Measurements from ENCODE around the gene TESMIN. TPM values are rescaled to one million over a fixed set of nuclear protein-coding genes. Genes with fewer than 3 reads are reported as not detected.

Gene TESMIN
- total and polyA plus RNA-seq, 2 of the 13 experiments (the other 11 are each of a cell fraction or from before 2014, with no cell fraction given) = 0.15 to 0.45 TPM

DNA sequence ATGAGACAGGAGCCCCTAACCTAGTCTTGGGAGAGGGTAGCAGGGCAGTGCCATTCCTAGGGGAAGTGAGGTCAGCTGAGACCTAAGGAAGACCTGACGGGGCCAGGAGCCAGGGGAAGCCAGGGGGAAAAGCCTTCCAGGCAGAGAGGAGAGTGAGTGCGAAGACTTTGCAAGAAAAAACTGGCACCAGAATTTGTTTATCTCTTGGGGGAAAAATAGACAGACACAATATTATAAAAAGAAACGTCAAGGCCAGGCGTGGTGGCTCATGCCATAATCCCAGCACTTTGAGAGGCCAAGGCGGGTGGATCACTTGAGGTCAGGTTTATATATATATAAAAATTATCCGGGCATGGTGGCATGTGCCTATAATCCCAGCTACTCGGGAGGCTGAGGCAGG, 26.9 kb upstream of the TESMIN start:
- Histone ChIP-seq H3K9me3 (ENCODE audit: low read length) (no peaks in the 10 kb centered on the region), H3K27ac (ENCODE audit: extremely low read length, insufficient read depth, low read length) (no peak overlapping the region), H3K27me3 (ENCODE audit: control insufficient read depth in 1 of 2, insufficient read depth in 2 of 2, low read length in 2 of 2) (no peaks in the 10 kb centered on the region), H2AFZ (ENCODE audit: low read length) (no peak overlapping the region), H3K79me2 (ENCODE audit: insufficient read depth, low read length) (no peaks in the 10 kb centered on the region), H3K9ac (ENCODE audit: insufficient read depth, low read depth, low read length) (no peak overlapping the region), H3K4me1 (ENCODE audit: insufficient read depth, low read length) (no peaks in the 10 kb centered on the region), H3K4me3 (replicated peaks in 1 of 3; ENCODE audit: insufficient read depth in 1 of 3, low read depth in 2 of 3, low read length in 3 of 3) (no peak overlapping the region), H4K20me1 (ENCODE audit: insufficient read depth, low read length) (no peaks in the 10 kb centered on the region), H3K4me2 (ENCODE audit: low read depth, low read length) (no peak overlapping the region), H3K36me3 (replicated peaks in 1 of 2; ENCODE audit: control insufficient read depth in 1 of 2, insufficient read depth in 2 of 2, low read length in 2 of 2) (peaks cover 2 to 15% of the 10 kb centered on the region in 2 experiments; a peak in 3 of 5 replicates)
- POLR2A ChIA-PET = no interaction called here
- TF ChIP-seq ZNF558 (CRISPR knock-in tag; IDR thresholded peaks at IDR 0.05; ENCODE audit: borderline replicate concordance) = no peak
- TF ChIP-seq TAF1 (CRISPR knock-in tag; IDR thresholded peaks at IDR 0.05) = no peak
- no peak for TF ChIP-seq AKAP8 (CRISPR knock-in tag; IDR thresholded peaks at IDR 0.05)
- no peak for TF ChIP-seq ZNF678 (CRISPR knock-in tag; IDR thresholded peaks at IDR 0.05)
- TF ChIP-seq, protein P1, sequence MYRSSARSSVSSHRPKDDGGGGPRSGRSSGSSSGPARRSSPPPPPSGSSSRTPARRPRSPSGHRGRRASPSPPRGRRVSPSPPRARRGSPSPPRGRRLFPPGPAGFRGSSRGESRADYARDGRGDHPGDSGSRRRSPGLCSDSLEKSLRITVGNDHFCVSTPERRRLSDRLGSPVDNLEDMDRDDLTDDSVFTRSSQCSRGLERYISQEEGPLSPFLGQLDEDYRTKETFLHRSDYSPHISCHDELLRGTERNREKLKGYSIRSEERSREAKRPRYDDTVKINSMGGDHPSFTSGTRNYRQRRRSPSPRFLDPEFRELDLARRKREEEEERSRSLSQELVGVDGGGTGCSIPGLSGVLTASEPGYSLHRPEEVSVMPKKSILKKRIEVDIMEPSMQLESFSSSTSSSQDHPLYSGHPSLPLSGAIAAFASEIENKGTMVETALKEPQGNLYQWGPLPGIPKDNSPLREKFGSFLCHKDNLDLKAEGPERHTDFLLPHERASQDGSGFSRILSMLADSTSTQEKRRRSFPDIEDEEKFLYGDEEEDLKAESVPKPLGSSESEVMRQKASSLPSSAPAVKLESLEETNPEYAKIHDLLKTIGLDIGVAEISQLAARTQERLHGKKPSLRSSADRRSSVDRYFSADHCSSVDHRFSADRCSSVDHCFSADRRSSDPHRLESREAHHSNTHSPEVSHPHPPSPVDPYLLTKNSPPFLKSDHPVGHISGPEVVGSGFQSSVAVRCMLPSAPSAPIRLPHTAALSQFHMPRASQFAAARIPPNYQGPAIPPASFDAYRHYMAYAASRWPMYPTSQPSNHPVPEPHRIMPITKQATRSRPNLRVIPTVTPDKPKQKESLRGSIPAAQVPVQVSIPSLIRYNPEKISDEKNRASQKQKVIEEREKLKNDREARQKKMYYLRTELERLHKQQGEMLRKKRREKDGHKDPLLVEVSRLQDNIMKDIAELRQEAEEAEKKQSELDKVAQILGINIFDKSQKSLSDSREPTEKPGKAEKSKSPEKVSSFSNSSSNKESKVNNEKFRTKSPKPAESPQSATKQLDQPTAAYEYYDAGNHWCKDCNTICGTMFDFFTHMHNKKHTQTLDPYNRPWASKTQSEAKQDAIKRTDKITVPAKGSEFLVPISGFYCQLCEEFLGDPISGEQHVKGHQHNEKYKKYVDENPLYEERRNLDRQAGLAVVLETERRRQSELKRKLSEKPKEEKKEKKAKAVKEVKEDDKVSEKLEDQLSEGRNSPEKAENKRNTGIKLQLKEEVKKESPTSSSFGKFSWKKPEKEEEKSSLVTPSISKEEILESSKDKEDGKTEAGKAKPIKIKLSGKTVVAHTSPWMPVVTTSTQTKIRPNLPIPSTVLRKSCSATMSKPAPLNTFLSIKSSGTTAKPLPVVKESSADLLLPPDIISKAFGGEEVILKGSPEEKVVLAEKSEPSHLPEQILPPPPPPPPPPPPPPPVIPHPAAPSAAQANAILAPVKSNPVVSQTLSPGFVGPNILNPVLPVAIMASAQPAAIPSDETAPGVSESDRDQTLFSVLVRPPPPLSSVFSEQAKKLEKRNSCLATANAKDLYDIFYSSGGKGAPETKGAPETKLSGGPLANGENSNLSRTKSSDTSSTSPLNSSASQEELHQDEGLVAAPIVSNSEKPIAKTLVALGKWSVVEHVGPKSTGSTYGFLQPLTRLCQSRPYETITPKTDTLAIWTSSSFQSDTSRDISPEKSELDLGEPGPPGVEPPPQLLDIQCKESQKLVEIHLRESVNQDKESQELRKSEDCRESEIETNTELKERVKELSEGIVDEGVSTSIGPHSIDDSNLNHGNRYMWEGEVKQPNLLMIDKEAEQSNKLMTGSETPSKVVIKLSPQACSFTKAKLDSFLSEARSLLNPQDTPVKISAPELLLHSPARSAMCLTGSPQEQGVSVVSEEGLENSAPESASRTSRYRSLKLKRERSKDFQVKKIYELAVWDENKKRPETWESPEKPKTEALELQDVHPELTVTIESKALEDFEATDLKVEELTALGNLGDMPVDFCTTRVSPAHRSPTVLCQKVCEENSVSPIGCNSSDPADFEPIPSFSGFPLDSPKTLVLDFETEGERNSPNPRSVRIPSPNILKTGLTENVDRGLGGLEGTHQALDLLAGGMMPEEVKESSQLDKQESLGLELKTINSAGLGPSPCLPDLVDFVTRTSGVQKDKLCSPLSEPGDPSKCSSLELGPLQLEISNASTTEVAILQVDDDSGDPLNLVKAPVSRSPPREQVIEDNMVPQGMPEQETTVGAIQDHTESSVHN (CRISPR knock-in tag; IDR thresholded peaks at IDR 0.05) = no peak
- no peak for TF ChIP-seq ZNF329 (CRISPR knock-in tag; IDR thresholded peaks at IDR 0.05; ENCODE audit: low read depth)
- no peak for TF ChIP-seq ZNF224 (CRISPR knock-in tag; IDR thresholded peaks at IDR 0.05)
- TF ChIP-seq ZBTB1 (CRISPR knock-in tag; IDR thresholded peaks at IDR 0.05; ENCODE audit: borderline replicate concordance) = no peak
- TF ChIP-seq PHF8 (CRISPR knock-in tag; IDR thresholded peaks at IDR 0.05) = no peak
- no peak for TF ChIP-seq YEATS4 (CRISPR knock-in tag; IDR thresholded peaks at IDR 0.05; ENCODE audit: borderline replicate concordance)
- no peak for TF ChIP-seq BRD4 (CRISPR knock-in tag; IDR thresholded peaks at IDR 0.05)
- TF ChIP-seq, protein P2, sequence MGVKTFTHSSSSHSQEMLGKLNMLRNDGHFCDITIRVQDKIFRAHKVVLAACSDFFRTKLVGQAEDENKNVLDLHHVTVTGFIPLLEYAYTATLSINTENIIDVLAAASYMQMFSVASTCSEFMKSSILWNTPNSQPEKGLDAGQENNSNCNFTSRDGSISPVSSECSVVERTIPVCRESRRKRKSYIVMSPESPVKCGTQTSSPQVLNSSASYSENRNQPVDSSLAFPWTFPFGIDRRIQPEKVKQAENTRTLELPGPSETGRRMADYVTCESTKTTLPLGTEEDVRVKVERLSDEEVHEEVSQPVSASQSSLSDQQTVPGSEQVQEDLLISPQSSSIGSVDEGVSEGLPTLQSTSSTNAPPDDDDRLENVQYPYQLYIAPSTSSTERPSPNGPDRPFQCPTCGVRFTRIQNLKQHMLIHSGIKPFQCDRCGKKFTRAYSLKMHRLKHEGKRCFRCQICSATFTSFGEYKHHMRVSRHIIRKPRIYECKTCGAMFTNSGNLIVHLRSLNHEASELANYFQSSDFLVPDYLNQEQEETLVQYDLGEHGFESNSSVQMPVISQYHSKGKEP (CRISPR knock-in tag; IDR thresholded peaks at IDR 0.05) = no peak
- TF ChIP-seq MTERF4 (CRISPR knock-in tag; IDR thresholded peaks at IDR 0.05) = no peak
- no peak for TF ChIP-seq ELF4 (CRISPR knock-in tag; IDR thresholded peaks at IDR 0.05; ENCODE audit: borderline replicate concordance)
- intact Hi-C loops (cut with micrococcal nuclease; ENCODE audit: unreplicated experiment) = no loop called here
- CTCF ChIA-PET (ENCODE audit: low intra/inter-chr PET ratio, low total read pairs) = no interaction called here
- ATAC-seq = no peak
- no TSS peak for BruUV-seq (replicated peaks)
- FAIRE-seq = no peak
- no peak for DNase-seq (ENCODE audit: low spot score)
- 93% methylated on average over 7 of the region's 7 CpGs for WGBS (ENCODE audit: low lambda C conversion rate)
- in situ Hi-C loops (cut with HindIII; ENCODE audit: extremely low pct_ligation_motif_present, low pct_unique_long_range_greater_than_20kb) = no loop called here

Measured in HepG2 (cell line).